ENCODE data around the gene ITGB2. TPM values are rescaled to one million over a fixed set of nuclear protein-coding genes. Genes with fewer than 3 reads are reported as not detected.

The ITGB2 gene
- total RNA-seq, 2 experiments from 2014 or later = 439 to 500 TPM

DNA sequence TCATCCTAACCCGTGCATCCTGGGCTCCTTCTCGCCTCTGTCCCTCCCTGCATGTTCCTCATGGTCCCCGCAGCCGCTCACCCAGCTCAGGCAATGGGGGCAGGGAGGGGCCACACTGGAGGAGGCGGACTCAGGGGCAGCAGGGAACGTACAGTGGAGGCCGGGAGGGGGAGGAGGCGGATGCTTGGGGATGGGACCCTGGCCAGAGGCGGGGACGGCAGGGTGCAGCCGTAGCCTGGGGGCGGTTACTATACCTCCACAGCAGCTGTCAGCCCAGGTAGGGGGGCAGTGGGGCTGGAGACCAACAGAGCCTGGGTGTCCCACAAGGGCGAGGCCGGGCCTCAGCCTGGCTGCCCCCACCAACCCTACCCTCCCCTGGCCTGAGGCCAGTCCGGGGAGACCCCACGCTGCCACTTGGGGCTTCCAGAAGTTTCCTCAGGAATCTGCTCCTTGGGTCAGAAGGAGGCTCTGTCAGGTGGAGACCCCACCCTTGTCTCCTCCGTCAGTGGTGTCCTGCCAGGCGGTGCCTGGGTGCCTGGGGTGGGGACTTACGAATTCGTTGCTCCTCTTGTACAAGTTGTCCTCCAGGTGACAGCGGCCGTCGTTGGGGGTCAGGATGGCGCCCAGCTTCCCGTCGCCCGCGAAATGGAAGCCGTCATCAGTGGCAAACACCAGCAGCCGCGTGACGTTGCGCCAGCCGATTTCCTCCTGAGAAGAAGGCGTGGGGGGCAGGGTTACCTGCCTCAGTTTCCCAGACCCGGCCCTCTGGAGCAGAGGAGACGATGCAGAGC is 20.7 kb downstream of the ITGB2 start:
- no peak for DNase-seq
- ChIA-PET POLR2A (no interaction called here), CTCF (interaction anchor here (0.8 kb wide), 1 partner anchor 16 kb away, joined by 3 read pairs; no protein-coding TSS in a partner anchor)
- H3K27me3 Mint-ChIP-seq = no peaks in the 10 kb centered on the region
- no peak overlapping the region for H3K27ac Mint-ChIP-seq
- peaks cover 68% of the 10 kb centered on the region for H3K36me3 Mint-ChIP-seq (ENCODE audit: low read depth)
- H3K9me3 Mint-ChIP-seq = peaks cover 2% of the 10 kb centered on the region
- H3K4me1 Mint-ChIP-seq = peaks cover 12% of the 10 kb centered on the region
- no peak overlapping the region for H3K4me3 Mint-ChIP-seq

- H3K9me3 Mint-ChIP-seq = peaks cover 2% of the 10 kb centered on the region
- ChIA-PET POLR2A (no interaction called here), CTCF (interaction anchor here (1.8 to 1.9 kb wide), 2 partner anchors 17 to 20 kb away, joined by 5 read pairs; no protein-coding TSS in a partner anchor)
- peaks cover 64% of the 10 kb centered on the region for H3K36me3 Mint-ChIP-seq (ENCODE audit: low read depth)
- peaks cover 7% of the 10 kb centered on the region for H3K4me1 Mint-ChIP-seq
- no peak overlapping the region for H3K4me3 Mint-ChIP-seq
- no peak for DNase-seq
- no peak overlapping the region for H3K27ac Mint-ChIP-seq
- no peaks in the 10 kb centered on the region for H3K27me3 Mint-ChIP-seq
Observed at GRCh38 chr21:44898851-44899767, 21.6 kb downstream of the ITGB2 start.

DNA sequence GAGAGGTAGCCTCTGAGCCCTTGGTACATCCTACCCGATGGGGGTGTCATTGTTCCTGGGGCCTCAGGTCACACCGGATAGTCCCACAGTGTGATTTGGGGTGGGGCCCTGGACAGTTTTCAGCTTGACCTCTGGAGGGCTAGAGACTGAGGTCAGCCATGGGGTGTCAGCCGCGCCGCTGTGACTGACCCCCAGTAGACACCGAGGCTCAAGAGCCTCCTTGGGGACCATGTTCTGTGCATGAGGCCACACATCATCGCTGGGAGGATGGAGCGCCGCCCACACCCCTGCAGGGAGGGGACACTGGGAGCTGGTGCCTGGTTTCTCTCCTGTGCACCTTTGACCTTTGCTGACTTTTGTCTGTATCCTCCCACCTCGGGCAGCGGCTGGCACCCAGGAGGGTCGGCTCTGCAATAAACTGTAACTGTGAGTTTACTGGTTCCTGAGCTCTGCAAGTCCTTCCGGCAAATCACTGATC is 22.6 kb downstream of the ITGB2 start:
- Mint-ChIP-seq H3K36me3 (ENCODE audit: low read depth) (peaks cover 58% of the 10 kb centered on the region), H3K27me3 (no peaks in the 10 kb centered on the region), H3K4me1 (peaks cover 14% of the 10 kb centered on the region), H3K9me3 (peaks cover 2% of the 10 kb centered on the region), H3K27ac (peak overlapping the region; percentile 31), H3K4me3 (no peak overlapping the region)
- DNase-seq = no peak
- ChIA-PET POLR2A (no interaction called here), CTCF (interaction anchor here (1.2 to 7.3 kb wide), 4 partner anchors 9 to 21 kb away, joined by 3 to 39 read pairs (median 5); no protein-coding TSS in a partner anchor)

DNA sequence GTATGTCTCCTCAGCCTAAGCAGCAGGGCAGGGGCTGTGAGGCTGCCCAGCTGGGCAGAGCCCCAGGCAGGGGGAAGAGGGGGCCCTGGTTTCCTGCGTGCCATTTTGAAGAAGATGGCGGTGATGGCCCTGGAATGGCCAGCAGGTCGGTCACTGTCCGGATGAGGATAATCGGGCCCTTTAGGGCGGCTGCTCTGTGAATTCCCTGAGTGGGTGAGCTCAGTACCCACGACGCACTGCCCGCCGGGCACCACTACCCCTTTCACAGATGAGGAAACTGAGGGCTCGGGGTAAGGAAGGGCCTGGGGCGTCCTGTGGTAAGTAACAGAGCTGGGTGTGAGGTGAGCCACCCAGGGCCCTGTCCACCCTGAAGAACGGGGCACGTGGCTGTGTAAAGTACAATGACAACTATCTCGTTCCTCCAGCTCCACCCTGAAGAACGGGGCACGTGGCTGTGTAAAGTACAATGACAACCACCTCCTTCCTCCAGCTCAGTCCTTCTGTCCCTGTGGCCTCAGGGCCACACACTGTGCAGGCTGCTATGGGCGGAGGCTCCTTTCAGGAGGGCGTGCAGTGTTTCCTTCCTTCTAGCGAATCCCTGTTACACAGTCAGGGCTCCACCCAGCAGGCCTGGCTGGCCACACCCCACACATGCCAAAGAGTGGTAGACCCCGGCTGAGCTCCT is 23.2 kb downstream of the ITGB2 start:
- H3K27ac Mint-ChIP-seq = peak overlapping the region; percentile 31

GRCh38 chr21:44896561-44897286 is 24.0 kb downstream of the ITGB2 start:
- DNase-seq = no peak
- ChIA-PET POLR2A (no interaction called here), CTCF (interaction anchor here (1.7 to 7.3 kb wide), 4 partner anchors 14 to 23 kb away, joined by 5 to 39 read pairs (median 5); no protein-coding TSS in a partner anchor)
- peaks cover 53% of the 10 kb centered on the region for H3K36me3 Mint-ChIP-seq (ENCODE audit: low read depth)
- peaks cover 19% of the 10 kb centered on the region for H3K4me1 Mint-ChIP-seq
- no peaks in the 10 kb centered on the region for H3K9me3 Mint-ChIP-seq
- H3K27ac Mint-ChIP-seq = no peak overlapping the region
- H3K4me3 Mint-ChIP-seq = no peak overlapping the region
- no peaks in the 10 kb centered on the region for H3K27me3 Mint-ChIP-seq

More for the DNA sequence above, 23.2 kb downstream of the ITGB2 start:
- H3K4me3 Mint-ChIP-seq = no peak overlapping the region
- H3K36me3 Mint-ChIP-seq (ENCODE audit: low read depth) = peaks cover 56% of the 10 kb centered on the region
- H3K27me3 Mint-ChIP-seq = no peaks in the 10 kb centered on the region
- H3K9me3 Mint-ChIP-seq = no peaks in the 10 kb centered on the region
- CTCF ChIA-PET = interaction anchor here (1.2 to 7.3 kb wide), 5 partner anchors 9 to 22 kb away, joined by 3 to 39 read pairs (median 5); no protein-coding TSS in a partner anchor
- peaks cover 19% of the 10 kb centered on the region for H3K4me1 Mint-ChIP-seq
- no peak for DNase-seq
- POLR2A ChIA-PET = no interaction called here

- Mint-ChIP-seq H3K36me3 (ENCODE audit: low read depth) (peaks cover 49% of the 10 kb centered on the region), H3K4me1 (peaks cover 19% of the 10 kb centered on the region), H3K9me3 (no peaks in the 10 kb centered on the region), H3K27ac (no peak overlapping the region), H3K27me3 (no peaks in the 10 kb centered on the region), H3K4me3 (no peak overlapping the region)
- POLR2A ChIA-PET = no interaction called here
- DNase-seq = no peak
- CTCF ChIA-PET = interaction anchor here (0.7 to 7.3 kb wide), 3 partner anchors 10 to 20 kb away, joined by 4 to 39 read pairs (median 5); no protein-coding TSS in a partner anchor
Observed at GRCh38 chr21:44895859-44896258, 24.8 kb downstream of the ITGB2 start.

- Mint-ChIP-seq H3K27ac (no peak overlapping the region), H3K9me3 (no peaks in the 10 kb centered on the region), H3K4me1 (peaks cover 19% of the 10 kb centered on the region), H3K36me3 (ENCODE audit: low read depth) (peaks cover 48% of the 10 kb centered on the region), H3K4me3 (no peak overlapping the region), H3K27me3 (no peaks in the 10 kb centered on the region)
- ChIA-PET CTCF (interaction anchor here (0.9 to 7.3 kb wide), 6 partner anchors 12 to 39 kb away, joined by 3 to 39 read pairs (median 4); partner anchors contain the start of gene ITGB2), POLR2A (no interaction called here)
- DNase-seq = no peak
Observed at GRCh38 chr21:44894687-44895302, 25.9 kb downstream of the ITGB2 start.

GRCh38 chr21:44893948-44894656 is 26.6 kb downstream of the ITGB2 start:
- no peak for DNase-seq
- Mint-ChIP-seq H3K4me1 (peaks cover 19% of the 10 kb centered on the region), H3K27ac (peak overlapping the region; percentile 21), H3K4me3 (no peak overlapping the region), H3K36me3 (ENCODE audit: low read depth) (peaks cover 46% of the 10 kb centered on the region), H3K9me3 (no peaks in the 10 kb centered on the region), H3K27me3 (no peaks in the 10 kb centered on the region)
- ChIA-PET POLR2A (no interaction called here), CTCF (interaction anchor here (0.9 to 7.3 kb wide), 7 partner anchors 12 to 40 kb away, joined by 3 to 39 read pairs (median 4); partner anchors contain the start of gene ITGB2)

DNA sequence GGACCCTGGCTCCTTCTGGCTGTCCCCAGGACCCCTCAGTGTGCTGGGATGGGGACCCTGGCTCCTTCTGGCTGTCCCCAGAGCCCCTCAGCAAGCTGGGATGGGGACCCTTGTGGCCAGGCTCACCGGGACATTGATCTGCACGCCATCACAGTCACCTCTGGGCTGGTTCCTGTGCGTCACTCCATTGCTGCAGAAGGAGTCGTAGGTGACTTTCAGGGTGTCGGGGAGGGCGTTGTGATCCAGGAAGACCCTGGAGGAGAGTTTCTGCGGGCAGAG is 27.5 kb downstream of the ITGB2 start:
- Mint-ChIP-seq H3K27ac (no peak overlapping the region), H3K27me3 (no peaks in the 10 kb centered on the region), H3K9me3 (no peaks in the 10 kb centered on the region), H3K4me1 (peaks cover 15% of the 10 kb centered on the region), H3K36me3 (ENCODE audit: low read depth) (peaks cover 45% of the 10 kb centered on the region), H3K4me3 (no peak overlapping the region)
- ChIA-PET POLR2A (no interaction called here), CTCF (interaction anchor here (0.9 to 7.3 kb wide), 6 partner anchors 8 to 40 kb away, joined by 3 to 39 read pairs (median 6); no protein-coding TSS in a partner anchor)
- no peak for DNase-seq

GRCh38 chr21:44892536-44893277 is 28.0 kb downstream of the ITGB2 start:
- ChIA-PET POLR2A (no interaction called here), CTCF (interaction anchor here (0.6 to 7.3 kb wide), 9 partner anchors 9 to 1784 kb away, joined by 3 to 39 read pairs (median 4); no protein-coding TSS in a partner anchor)
- Mint-ChIP-seq H3K36me3 (ENCODE audit: low read depth) (peaks cover 45% of the 10 kb centered on the region), H3K4me3 (no peak overlapping the region), H3K9me3 (no peaks in the 10 kb centered on the region), H3K27me3 (no peaks in the 10 kb centered on the region), H3K27ac (peak overlapping the region; percentile 46), H3K4me1 (peaks cover 14% of the 10 kb centered on the region)
- peak; percentile 80 for DNase-seq
